GM18951 (cell line): ENCODE data around the gene COL15A1.
"Not testable (repeated sequence)": the region's sequence is repeated elsewhere in the genome, so short reads cannot be mapped to it uniquely, and the experiment has no call there.

Experiments
- POLR2A ChIP-seq: IDR thresholded peaks from 4 replicates; pipeline ENCODE4 v1.6.1; 2011; ENCODE audit warnings: mild to moderate bottlenecking; ENCODE audit not compliant: insufficient read length, insufficient read depth; ENCODE audit errors: extremely low read depth
- in situ Hi-C: fragments of 300-500 bp; cut with MboI; formaldehyde crosslinking; loops from one replicate; pipeline ENCODE4 v1.12.0; 2022; ENCODE audit warnings: low sequenced_read_pairs, mixed read lengths, inconsistent platforms; ENCODE audit not compliant: unreplicated experiment

The COL15A1 gene

GRCh38 chr9:98943682-98944056, at the start of gene COL15A1:
COL15A1 (plus strand) TSS chr9:98943907; CDS start chr9:98944062, 155 bp downstream.
- TF ChIP-seq POLR2A, result no peak
- in situ Hi-C loops, result no loop called here

GRCh38 chr9:98894171-98894570, 49.5 kb upstream of the COL15A1 start:
- no peak for TF ChIP-seq POLR2A
- in situ Hi-C loops, result no loop called here

DNA sequence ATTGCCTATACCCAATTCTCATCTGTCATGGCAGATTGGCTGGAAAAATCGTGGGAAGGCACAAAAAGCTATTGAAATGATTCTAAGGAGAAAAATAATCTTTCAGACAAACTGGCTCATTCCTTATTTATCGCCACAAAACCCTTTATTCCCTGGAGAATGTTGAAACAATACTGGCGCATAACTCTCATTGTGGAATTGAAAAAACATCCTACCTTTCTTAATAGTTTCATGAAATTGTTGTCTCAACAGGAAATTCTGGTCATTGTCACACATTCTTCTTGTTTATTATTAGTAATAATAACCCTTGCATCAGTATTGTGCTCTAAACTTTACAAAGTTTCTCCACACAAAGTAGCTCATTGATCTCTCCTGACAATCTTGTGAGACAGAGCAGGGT, 48.9 kb upstream of the COL15A1 start:
- TF ChIP-seq POLR2A, result no peak
- in situ Hi-C loops, result no loop called here

DNA sequence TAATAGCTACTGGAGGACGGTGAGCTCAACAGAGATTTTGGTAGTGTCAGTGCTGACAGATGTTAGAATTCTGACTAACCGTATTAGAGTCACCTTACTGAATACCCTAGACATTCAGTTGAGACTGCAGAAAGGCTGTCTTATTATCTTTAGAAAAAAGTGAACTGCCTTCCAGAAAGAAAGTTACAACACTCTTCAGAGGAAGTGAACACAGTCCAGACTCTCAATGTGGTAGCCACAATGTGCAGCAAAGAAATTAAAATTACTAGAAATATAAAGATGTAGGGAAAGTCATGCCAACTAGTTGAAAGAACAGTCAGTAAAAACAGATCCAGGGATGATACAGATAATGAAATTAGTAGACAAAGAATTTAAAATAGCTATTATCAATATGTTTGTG, 47.1 kb upstream of the COL15A1 start:
- TF ChIP-seq POLR2A, result no peak
- in situ Hi-C loops, result no loop called here

DNA sequence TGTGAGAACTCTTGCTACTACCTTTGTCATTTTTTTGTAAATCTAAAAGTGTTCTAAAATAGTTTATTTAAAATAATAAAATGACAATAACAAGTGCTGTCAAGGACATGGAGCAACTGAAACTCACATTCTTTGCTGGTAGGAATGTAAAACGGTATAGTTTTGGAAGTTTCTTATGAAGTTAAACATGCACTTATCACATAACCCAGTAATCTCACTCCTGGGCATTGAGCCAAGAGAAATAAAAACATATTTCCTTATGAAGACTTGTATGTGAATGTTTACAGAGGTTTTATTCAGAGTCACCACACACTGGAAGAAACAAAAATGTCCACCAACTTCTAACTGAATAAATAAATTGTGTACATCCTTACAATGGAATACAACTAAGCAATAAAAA, 46.0 kb upstream of the COL15A1 start:
- in situ Hi-C loops, result no loop called here
- TF ChIP-seq POLR2A, result no peak

DNA sequence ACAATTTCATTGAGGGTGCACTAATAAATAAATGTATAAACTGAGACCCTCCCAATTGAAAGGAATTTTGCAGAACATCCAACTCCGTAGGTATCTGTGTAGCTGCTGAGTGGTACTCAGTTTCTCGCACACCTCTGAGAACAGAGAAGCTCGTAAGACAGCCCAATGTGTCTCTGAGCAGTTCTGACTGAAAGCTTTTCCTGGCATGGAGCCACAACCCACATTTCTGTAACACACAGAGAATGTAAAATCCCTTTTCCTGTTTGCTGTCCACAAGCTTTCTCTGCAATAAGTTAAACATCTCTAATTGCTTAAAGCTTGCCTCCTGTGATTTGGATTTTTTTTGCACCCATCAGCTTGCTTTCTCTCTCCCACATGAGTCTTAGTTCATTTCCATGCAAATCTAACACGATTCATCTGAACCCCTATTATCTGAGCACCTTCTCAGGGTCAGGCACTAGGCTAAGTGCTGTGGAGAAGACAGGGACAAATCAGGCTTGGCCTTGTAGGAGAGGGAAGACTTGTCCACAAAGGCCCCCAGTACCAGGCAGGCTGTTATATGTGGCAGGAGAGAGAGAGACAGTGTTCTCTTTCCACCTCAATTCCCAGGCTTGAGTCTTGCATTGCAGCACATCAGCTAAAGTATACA, 44.2 kb upstream of the COL15A1 start:
- no peak for TF ChIP-seq POLR2A
- in situ Hi-C loops, result no loop called here

- in situ Hi-C loops, result no loop called here
- TF ChIP-seq POLR2A, result no peak
These were observed 43.5 kb upstream of the COL15A1 start for GRCh38 chr9:98900244-98900643.

DNA sequence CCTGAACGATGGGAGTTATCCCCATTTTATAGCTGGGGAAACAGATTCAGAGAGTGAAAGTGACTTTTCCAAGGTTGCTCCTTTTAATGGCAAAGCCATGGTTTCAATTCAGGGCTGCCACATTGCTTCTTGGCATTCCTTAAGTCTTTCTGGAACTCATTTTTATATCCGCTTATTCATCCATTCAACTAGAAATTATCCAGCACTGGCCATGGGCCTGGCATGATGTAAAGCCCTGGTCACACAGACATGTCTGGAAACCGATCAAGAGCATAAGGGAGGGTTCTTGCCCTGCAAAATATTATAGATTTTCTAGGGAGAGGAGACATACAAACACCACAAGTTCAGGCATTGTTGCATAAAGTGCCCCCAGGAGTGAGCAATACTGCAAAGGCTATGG, 43.0 kb upstream of the COL15A1 start:
- in situ Hi-C loops, result no loop called here
- no peak for TF ChIP-seq POLR2A

GRCh38 chr9:98901843-98902242, 41.9 kb upstream of the COL15A1 start:
- in situ Hi-C loops, result not testable (repeated sequence)

- TF ChIP-seq POLR2A, result no peak
- in situ Hi-C loops, result no loop called here
These were observed 41.2 kb upstream of the COL15A1 start for GRCh38 chr9:98902516-98902915.

DNA sequence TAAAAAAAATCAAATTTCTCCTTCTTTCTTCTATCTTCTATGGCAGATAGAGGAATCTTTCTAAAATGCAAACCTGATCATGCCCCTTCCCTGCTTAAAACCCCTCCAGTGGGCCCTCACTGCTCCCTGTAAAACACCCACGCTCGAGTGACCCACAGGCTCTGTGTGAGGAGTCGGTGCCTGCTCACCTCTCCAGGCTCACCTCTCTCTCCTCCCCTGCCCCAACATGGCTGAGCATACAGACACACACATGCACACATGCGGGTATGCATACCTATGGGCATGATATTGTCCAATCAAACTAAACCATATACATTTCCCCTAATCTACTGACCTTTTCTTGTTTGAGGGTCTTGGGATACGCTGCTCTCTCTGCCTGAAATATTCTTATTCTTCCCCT, 40.8 kb upstream of the COL15A1 start:
- in situ Hi-C loops, result no loop called here
- TF ChIP-seq POLR2A, result no peak

DNA sequence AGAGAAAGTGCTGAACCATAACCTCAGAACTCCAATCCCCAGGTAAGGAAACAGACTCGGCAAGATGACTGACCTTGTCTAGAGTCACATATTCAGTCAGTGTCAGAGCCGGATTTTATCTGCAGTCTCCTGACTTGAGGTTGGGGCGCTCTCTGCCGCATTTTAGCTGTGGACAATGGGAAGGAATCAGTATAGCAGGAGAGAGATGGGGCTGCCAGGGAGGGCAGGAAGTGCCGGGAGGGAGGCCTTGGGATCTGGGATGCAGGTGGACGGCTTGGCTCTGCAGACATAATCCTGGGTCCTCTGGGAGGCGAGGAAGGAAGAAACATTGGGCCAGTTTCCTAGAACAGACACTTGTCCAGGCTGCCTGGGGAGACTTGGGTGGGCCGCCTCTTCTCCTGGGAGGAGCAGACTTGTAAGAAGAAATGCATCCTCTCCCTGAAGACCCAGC, 39.7 kb upstream of the COL15A1 start:
- in situ Hi-C loops, result no loop called here
- TF ChIP-seq POLR2A, result no peak

DNA sequence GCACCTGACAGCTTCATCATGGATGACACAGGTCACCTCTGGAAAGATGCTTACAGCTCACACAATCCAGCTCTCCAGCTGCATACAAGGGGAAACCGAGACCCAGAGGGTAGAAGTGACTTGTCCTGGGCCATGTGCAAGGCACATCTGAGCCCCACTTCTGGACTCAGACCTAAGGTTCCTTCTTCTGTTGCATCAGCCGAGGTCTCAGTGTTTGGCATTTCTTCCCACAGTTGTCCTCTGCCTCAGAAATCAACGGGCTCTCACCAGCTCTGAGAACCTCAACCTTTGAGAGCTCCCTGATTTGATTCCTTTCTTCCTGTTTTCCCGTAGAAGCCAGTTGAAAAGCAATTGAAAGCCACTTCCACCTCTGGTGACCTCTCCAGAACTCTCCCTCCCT, 38.7 kb upstream of the COL15A1 start:
- in situ Hi-C loops, result no loop called here

DNA sequence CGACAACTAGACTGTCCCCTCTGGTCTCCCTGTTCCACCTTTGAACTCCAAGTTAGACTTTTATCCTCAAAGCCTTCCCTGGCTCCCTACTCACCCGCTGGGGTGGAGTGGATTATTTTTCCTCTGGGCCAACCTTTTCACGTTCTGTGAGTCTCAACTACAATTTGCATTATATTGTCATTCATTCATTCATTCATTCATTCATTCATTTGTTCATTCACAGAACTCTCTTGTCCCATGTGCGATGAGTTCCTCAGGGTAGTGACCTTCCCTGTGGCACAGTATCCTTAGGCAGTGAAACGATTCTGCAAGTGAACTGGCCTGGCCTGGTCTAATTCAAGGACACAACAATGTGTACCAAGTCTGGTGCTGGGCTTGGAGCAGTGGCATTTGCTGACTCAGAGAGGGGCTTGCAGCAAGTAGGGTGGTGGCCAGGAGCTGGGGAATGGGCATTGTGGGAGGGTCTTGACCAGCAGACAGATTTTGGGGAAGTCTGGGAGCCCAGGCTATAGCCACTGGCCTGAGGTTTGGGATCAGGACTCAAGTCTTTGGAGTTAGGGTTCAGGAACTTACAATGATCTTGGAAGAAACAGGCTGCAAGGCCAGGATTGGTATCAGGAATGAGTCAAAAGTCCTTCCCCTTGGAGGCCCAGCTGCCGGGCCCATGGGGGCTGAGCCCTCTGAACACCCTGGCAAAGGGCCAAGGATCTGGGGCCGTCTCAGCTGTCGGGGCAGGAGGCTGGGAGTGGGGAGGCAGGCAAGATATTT, 37.2 kb upstream of the COL15A1 start:
- TF ChIP-seq POLR2A, result no peak
- in situ Hi-C loops, result no loop called here

More for the DNA sequence above, 38.7 kb upstream of the COL15A1 start:
- TF ChIP-seq POLR2A, result no peak
